HUES64 (cell line): ENCODE data around the gene LRRC8B.
A peak's percentile ranks its signal among the peaks of the same experiment; 100 is the strongest.

Experiments used
- H3K27ac ChIP-seq: 2 replicates; pipeline ENCODE4 v1.7.0; 2013; ENCODE audit warnings: low read depth, low read length, inconsistent platforms
- H3K27me3 ChIP-seq: 2 replicates; pipeline ENCODE4 v1.6.1; 2013; ENCODE audit warnings: mild to moderate bottlenecking, low read length; ENCODE audit not compliant: insufficient read depth
- H3K36me3 ChIP-seq: 2 replicates; pipeline ENCODE4 v1.6.1; 2013; ENCODE audit warnings: mild to moderate bottlenecking, low read length; ENCODE audit not compliant: insufficient read depth
- H3K4me1 ChIP-seq: 2 replicates; pipeline ENCODE4 v1.6.1; 2013; ENCODE audit warnings: mild to moderate bottlenecking, low read length, moderate library complexity; ENCODE audit not compliant: insufficient read depth
- H3K4me3 ChIP-seq: 2 replicates; pipeline ENCODE4 v1.5.1; 2013; ENCODE audit warnings: mild to moderate bottlenecking, low read length, moderate library complexity
- H3K9ac ChIP-seq: 2 replicates; pipeline ENCODE4 v1.6.1; 2013; ENCODE audit warnings: mild to moderate bottlenecking, low read depth, low read length
- H3K9me3 ChIP-seq: 2 replicates; pipeline ENCODE4 v1.6.1; 2013; ENCODE audit warnings: low read depth, low read length; ENCODE audit not compliant: insufficient read depth
- WGBS: fragments of 150-250, 120-280 bp; methylation state at CpG from one replicate; pipeline ENCODE4 v1.1.7; 2013; ENCODE audit warnings: missing lambda C conversion rate; 5-methylcytosine and 5-hydroxymethylcytosine counted together

The LRRC8B gene

DNA sequence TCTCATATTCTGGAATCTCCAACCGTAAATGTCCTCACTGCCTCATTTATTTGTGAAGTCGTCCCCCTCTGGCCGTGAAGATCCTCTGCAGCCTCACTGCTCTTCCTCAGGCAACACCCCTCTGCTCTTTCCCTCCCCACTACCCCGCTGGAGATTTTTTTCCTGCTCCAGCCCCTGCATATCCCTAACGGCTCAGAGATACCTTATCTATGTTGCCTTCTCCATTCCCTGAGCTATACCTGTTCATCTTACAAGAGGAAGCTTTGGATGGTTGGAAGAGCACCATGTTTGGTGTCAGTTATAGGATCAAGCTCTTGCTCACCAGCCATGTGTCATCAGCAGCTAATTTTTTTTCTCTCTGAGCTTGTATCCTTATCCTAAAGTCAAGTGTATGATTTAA is 26.4 kb downstream of the LRRC8B start:
- Histone ChIP-seq H3K9me3 (no peaks in the 10 kb centered on the region), H3K9ac (no peak overlapping the region), H3K27me3 (no peaks in the 10 kb centered on the region), H3K4me1 (peaks cover 24% of the 10 kb centered on the region), H3K4me3 (no peak overlapping the region), H3K27ac (peak overlapping the region; percentile 10; the same call in 1 of the 2 replicates), H3K36me3 (no peaks in the 10 kb centered on the region)
- WGBS: 76% methylated on average over 5 of the region's 5 CpGs

DNA sequence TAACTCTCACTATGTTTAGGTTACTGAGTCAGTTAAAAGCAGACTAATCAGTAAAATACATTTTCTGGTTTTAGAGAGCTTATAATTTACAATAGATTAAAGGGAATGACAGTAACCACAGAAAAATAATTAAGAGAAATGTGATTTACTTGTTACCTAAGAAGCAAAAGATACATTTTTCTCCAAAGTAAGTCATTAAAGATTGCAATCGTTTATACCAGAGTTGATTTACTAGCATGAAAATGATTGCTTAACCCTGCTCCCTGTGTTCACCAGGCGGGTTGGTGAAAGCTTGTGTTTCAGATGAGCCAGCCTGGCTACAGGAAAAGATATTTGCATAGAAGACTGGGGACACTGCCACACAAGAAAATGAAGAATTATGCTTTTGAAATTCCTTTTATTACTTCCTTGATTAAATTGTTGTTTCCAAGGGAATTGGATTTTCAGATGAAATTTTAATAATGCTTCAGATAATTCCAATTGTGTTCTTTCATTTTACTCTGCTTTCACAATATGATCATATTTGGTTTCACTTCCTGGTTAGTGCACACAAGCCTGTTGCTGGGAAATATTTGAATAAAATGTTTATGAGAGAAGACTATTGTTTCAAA is 27.9 kb downstream of the LRRC8B start:
- no peak overlapping the region for H3K4me3 ChIP-seq
- peaks cover 23% of the 10 kb centered on the region for H3K4me1 ChIP-seq
- H3K9ac ChIP-seq: no peak overlapping the region
- H3K27ac ChIP-seq: no peak overlapping the region
- H3K36me3 ChIP-seq: 0 out of 2 replicates have a peak, but pooled peaks cover 2% of the 10 kb centered on the region
- H3K9me3 ChIP-seq: no peaks in the 10 kb centered on the region
- H3K27me3 ChIP-seq: no peaks in the 10 kb centered on the region
- 89% methylated on average over 2 of the region's 2 CpGs for WGBS

DNA sequence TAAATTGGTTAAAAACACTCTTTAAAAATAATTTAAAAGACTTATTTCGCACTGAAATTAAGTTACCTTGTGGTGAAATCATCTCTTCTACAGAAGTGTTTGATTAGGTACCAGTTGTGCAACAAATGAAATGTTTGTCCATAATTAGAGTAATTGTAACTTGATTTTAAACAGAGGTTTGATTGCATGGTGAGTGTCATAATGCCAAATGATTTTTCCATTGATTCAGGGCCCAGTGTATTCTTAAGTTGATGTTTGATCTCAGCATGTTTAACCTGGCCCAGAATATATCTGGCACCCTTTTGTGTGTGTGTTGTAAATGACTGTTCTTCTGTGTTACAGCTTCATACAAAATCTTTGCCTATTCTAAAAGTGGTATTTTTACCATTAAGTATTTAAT is 28.5 kb downstream of the LRRC8B start:
- Histone ChIP-seq H3K9me3 (no peaks in the 10 kb centered on the region), H3K36me3 (0 out of 2 replicates have a peak, but pooled peaks cover 2% of the 10 kb centered on the region), H3K27me3 (no peaks in the 10 kb centered on the region), H3K4me1 (peaks cover 26% of the 10 kb centered on the region), H3K9ac (no peak overlapping the region), H3K27ac (no peak overlapping the region), H3K4me3 (no peak overlapping the region)
- WGBS: 100% methylated on average over 1 of the region's 1 CpG

- Histone ChIP-seq H3K9me3 (peaks cover 5% of the 10 kb centered on the region; the same call in 1 of the 2 replicates), H3K4me1 (peaks cover 26% of the 10 kb centered on the region), H3K9ac (no peak overlapping the region), H3K27ac (no peak overlapping the region), H3K4me3 (no peak overlapping the region), H3K36me3 (peaks cover 14% of the 10 kb centered on the region), H3K27me3 (no peaks in the 10 kb centered on the region)
- 90% methylated on average over 2 of the region's 2 CpGs for WGBS
Observed at GRCh38 chr1:89555550-89555949, 30.9 kb downstream of the LRRC8B start.

DNA sequence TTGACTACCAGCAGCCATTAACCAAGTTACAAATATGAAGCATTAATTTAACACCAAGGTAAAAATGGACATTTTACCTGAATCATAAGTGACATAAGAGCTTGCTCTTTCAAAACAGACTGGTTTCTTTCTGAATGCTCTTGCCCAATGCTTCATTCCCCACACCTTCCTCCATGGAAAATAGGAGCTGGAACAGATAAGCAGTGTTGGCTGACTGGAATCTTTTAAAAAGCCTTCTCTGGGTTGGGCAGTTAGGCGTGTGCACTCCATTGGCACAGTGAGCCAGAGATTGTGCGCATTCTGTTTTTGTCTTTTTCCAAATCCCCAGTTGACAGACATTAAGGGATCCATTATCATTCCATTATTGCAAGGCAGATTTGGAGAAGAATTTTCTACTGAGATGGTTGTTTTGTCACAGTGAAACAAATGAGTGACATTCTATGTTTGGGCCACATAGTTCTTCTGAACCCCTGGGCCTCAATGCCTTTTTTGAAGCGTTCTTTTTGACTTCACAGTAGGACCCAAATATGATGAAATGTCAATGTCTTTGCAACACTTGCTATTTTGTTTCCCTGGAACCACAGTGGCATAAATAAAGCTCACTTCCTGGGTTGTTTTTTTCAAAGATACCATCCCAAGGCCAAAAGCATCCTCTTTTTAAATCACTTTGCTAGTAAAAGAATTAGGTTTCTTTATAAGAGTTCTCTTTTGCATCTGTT is 32.3 kb downstream of the LRRC8B start:
- Histone ChIP-seq H3K4me3 (no peak overlapping the region), H3K4me1 (peaks cover 26% of the 10 kb centered on the region), H3K36me3 (peaks cover 14% of the 10 kb centered on the region), H3K9me3 (peaks cover 5% of the 10 kb centered on the region; the same call in 1 of the 2 replicates), H3K27me3 (no peaks in the 10 kb centered on the region), H3K27ac (no peak overlapping the region), H3K9ac (no peak overlapping the region)
- WGBS: 91% methylated on average over 3 of the region's 3 CpGs

DNA sequence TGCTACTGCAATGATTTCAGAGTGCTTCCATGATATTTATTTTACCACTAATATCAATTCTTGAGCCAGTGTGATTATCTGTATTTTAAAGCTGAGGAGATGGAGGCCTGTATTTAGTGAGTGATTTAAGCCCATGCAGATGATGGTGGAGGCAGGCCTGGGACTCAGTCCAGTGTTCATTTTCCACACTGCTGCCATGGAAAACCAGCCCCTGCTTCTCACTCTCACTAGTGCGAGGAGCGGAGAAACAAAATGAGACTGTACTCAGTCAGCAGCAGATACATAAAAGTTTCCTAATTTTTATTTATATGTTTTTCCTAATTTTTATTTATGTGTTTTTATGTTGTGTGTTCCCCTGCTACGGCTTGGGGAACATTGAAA is 32.8 kb downstream of the LRRC8B start:
- H3K27me3 ChIP-seq: no peaks in the 10 kb centered on the region
- no peak overlapping the region for H3K4me3 ChIP-seq
- H3K4me1 ChIP-seq: peaks cover 26% of the 10 kb centered on the region
- H3K9me3 ChIP-seq: peaks cover 5% of the 10 kb centered on the region; the same call in 1 of the 2 replicates
- 100% methylated on average over 2 of the region's 3 CpGs for WGBS
- no peak overlapping the region for H3K27ac ChIP-seq
- H3K36me3 ChIP-seq: peaks cover 14% of the 10 kb centered on the region
- H3K9ac ChIP-seq: no peak overlapping the region

DNA sequence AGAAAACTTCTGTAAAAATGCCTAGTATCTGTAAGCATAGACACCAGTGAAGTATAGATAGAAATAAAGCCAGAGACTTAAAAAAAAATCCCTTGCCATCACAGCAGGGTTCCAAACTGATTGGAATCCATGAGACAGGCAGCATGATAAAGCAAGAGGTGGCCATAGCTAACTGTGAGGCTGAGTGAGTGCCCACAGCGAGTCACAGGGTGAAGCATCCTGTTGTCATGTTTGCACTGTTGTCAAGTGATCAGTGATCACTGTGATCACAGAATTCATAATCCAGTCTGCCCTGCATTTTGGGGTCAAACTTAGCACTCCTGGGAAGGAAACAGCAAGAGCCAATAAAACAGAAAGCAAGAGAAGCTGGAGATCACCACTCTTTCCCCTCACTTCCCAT is 33.3 kb downstream of the LRRC8B start:
- Histone ChIP-seq H3K27ac (no peak overlapping the region), H3K36me3 (peaks cover 14% of the 10 kb centered on the region), H3K4me3 (no peak overlapping the region), H3K9me3 (peaks cover 5% of the 10 kb centered on the region; the same call in 1 of the 2 replicates), H3K4me1 (peaks cover 25% of the 10 kb centered on the region), H3K27me3 (no peaks in the 10 kb centered on the region), H3K9ac (no peak overlapping the region)
- WGBS: 94% methylated on average over 1 of the region's 1 CpG

DNA sequence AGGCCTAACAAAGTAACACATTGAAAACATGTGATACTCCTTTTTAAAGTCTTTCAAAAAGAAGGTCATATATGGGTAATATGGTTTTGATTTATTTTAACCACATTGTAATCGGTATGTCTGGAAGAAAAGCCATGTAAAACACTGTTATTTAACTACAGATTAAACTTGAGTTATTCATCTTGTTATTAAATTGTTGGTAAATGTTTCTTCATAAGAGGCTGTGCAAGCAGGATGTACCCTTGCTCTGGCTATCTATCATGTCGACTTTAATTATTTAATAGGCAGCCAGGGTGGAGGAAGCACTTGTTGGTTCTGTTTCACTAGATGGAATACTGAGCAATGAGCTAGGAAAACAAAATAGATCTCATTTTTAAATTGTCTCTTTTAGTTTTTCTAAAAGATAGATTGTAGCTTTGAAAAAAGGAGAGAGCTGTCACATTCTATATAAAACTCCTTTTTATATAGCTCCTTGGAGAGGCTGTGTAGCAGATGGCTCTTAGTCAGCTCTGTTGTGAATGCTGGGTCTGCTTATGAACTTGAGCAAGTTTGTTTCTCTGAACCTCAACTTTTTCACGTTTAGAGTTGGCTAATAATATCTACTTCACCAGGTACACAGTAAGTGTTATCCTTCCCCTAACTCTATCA is 39.5 kb downstream of the LRRC8B start:
- no peaks in the 10 kb centered on the region for H3K27me3 ChIP-seq
- 86% methylated on average over 2 of the region's 3 CpGs for WGBS
- peaks cover 6% of the 10 kb centered on the region; the same call in 1 of the 2 replicates for H3K36me3 ChIP-seq
- no peak overlapping the region for H3K9ac ChIP-seq
- H3K4me1 ChIP-seq: peaks cover 59% of the 10 kb centered on the region
- H3K4me3 ChIP-seq: no peak overlapping the region
- H3K27ac ChIP-seq: no peak overlapping the region
- H3K9me3 ChIP-seq: peaks cover 5% of the 10 kb centered on the region; the same call in 1 of the 2 replicates

DNA sequence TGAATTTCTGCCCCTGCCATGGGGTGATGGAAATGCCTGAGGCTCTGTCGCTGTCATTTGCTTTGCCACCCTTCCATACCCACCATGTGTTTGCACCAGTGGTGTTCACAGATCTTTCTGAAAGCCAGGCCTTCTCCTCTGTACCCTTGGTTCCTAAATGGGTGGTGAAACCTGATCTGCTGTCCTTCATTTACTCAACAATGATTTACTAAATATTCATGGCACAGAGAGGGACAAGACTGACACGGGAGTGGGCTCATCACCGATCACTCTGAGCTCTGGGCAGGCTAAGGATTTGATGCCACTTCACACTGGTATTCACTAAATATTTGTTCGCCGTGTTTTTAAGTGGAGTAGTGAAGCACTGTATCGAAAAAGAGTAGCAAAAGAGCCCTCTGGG is 40.9 kb downstream of the LRRC8B start:
- no peak overlapping the region for H3K27ac ChIP-seq
- peaks cover 11% of the 10 kb centered on the region for H3K36me3 ChIP-seq
- WGBS: 75% methylated on average over 6 of the region's 6 CpGs
- peaks cover 59% of the 10 kb centered on the region for H3K4me1 ChIP-seq
- peaks cover 10% of the 10 kb centered on the region; the same call in 1 of the 2 replicates for H3K9me3 ChIP-seq
- H3K9ac ChIP-seq: no peak overlapping the region
- H3K4me3 ChIP-seq: no peak overlapping the region
- no peaks in the 10 kb centered on the region for H3K27me3 ChIP-seq

- 21% methylated on average over 6 of the region's 6 CpGs for WGBS
- Histone ChIP-seq H3K9me3 (peaks cover 10% of the 10 kb centered on the region; the same call in 1 of the 2 replicates), H3K36me3 (peaks cover 11% of the 10 kb centered on the region), H3K9ac (0 out of 2 replicates have a peak overlapping the region, but pooled peaks have one; percentile 20), H3K27ac (peak overlapping the region; percentile 47), H3K27me3 (no peaks in the 10 kb centered on the region), H3K4me3 (peak overlapping the region; percentile 25; the same call in 1 of the 2 replicates), H3K4me1 (peaks cover 59% of the 10 kb centered on the region)
Observed at GRCh38 chr1:89566761-89567174, 42.1 kb downstream of the LRRC8B start.

DNA sequence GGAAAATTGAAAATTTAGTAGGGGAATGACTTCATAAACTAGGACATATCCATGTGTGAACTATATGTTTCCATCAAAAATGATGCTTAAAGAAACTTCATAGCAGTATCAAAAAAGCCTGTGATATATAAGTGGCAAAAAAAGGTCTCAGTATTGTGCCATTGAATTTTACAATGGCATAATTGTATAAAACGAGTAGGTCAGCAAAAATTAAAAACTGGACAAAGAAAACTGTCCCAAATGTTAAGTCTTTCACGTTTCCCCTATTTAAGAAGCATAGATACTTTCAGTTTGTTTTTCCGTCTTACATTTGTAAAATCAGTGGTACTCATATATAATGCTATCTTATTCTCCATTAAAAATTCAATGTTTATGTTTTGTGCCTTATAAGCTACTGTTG is 43.2 kb downstream of the LRRC8B start:
- no peaks in the 10 kb centered on the region for H3K27me3 ChIP-seq
- H3K9me3 ChIP-seq: peaks cover 10% of the 10 kb centered on the region; the same call in 1 of the 2 replicates
- WGBS: 91% methylated on average over 3 of the region's 3 CpGs
- H3K4me1 ChIP-seq: peaks cover 52% of the 10 kb centered on the region
- no peak overlapping the region for H3K27ac ChIP-seq
- peaks cover 18% of the 10 kb centered on the region for H3K36me3 ChIP-seq
- no peak overlapping the region for H3K4me3 ChIP-seq
- no peak overlapping the region for H3K9ac ChIP-seq
